HepG2 (cell line): ENCODE measurements around the gene NSMF. TPM values are rescaled to one million over a fixed set of nuclear protein-coding genes. Genes with fewer than 3 reads are reported as not detected.

ENCODE experiments used
- ATAC-seq: fragments of 200-7000 bp; cut with Tn5 transposase; 3 replicates; pipeline ENCODE4 v1.9.1; 2020; ENCODE audit warnings: mild to moderate bottlenecking, moderate library complexity
- BruUV-seq: library from RNA; stranded (reverse); fragments of 400-500 nt; replicated peaks from 2 replicates; lab custom pipeline; 2021; lab: Mats Ljungman, UMichigan
- CTCF ChIA-PET: fragments of 300-600 bp; formaldehyde crosslinking; extraction: SDS; loops from one replicate; lab custom pipeline; 2021; ENCODE audit warnings: low total read pairs, inconsistent platforms, low intra/inter-chr PET ratio; lab: Yijun Ruan, JAX
- POLR2A ChIA-PET: fragments of 350-600 bp; sonication (Branson Sonifier 250); formaldehyde crosslinking; loops from one replicate; lab custom pipeline; 2020; ENCODE audit warnings: antibody characterized with exemption, inconsistent platforms; lab: Yijun Ruan, JAX
- DNase-seq: peaks from one replicate; pipeline ENCODE4 v3.0.0-alpha.2; 2015; ENCODE audit warnings: low spot score
- FAIRE-seq: peaks from 3 replicates; lab custom pipeline; 2011; peaks lifted over from hg19 to GRCh38; lab: Jason Lieb, UNC
- H2AFZ ChIP-seq: one replicate; pipeline ENCODE4 v1.6.1; 2011; ENCODE audit warnings: low read length, inconsistent platforms
- H3K27ac ChIP-seq: fragments of 300-600 bp; 3 replicates; pipeline ENCODE4 v1.8.0; 2011; ENCODE audit warnings: mixed run types, mild to moderate bottlenecking, mixed read lengths, low read length, inconsistent platforms; ENCODE audit not compliant: insufficient read depth; ENCODE audit errors: extremely low read length
- H3K27me3 ChIP-seq, 2 experiments: fragments of 200-600 bp in 1 of 2; 2 replicates in 1 of 2; 3 replicates in 1 of 2; pipeline versions ENCODE4 v1.6.0 to v1.8.0; 2011; ENCODE audit warnings: low read length in 2 of 2, mild to moderate bottlenecking in 2 of 2, moderate library complexity in 2 of 2, inconsistent platforms in 1 of 2; ENCODE audit not compliant: insufficient read depth in 2 of 2, control insufficient read depth in 1 of 2
- H3K36me3 ChIP-seq, 2 experiments: fragments of 200-600 bp in 1 of 2; replicated peaks in 1 of 2; 2 replicates in 1 of 2; 3 replicates in 1 of 2; pipeline versions ENCODE4 v1.5.1 to v1.8.0; 2011; ENCODE audit warnings: low read length in 2 of 2, inconsistent platforms in 1 of 2; ENCODE audit not compliant: insufficient read depth in 2 of 2, control insufficient read depth in 1 of 2
- H3K4me1 ChIP-seq: 2 replicates; pipeline ENCODE4 v1.5.1; 2012; ENCODE audit warnings: low read length, inconsistent platforms; ENCODE audit not compliant: insufficient read depth
- H3K4me2 ChIP-seq: 2 replicates; pipeline ENCODE4 v1.6.0; 2011; ENCODE audit warnings: low read depth, low read length, inconsistent platforms
- H3K4me3 ChIP-seq, 3 experiments: fragments of 200-600 bp in 1 of 3; sonication (generic), shearing (Covaris generic) in 1 of 3; replicated peaks in 1 of 3; 2 replicates each; pipeline ENCODE4 v1.5.1; 2011 to 2016; ENCODE audit warnings: low read length in 3 of 3, inconsistent platforms in 2 of 3, low read depth in 2 of 3, mild to moderate bottlenecking in 2 of 3, control low read depth in 1 of 3, mixed read lengths in 1 of 3; ENCODE audit not compliant: insufficient read depth in 1 of 3
- H3K79me2 ChIP-seq: one replicate; pipeline ENCODE4 v1.6.1; 2011; ENCODE audit warnings: low read length, inconsistent platforms; ENCODE audit not compliant: insufficient read depth
- H3K9ac ChIP-seq: 2 replicates; pipeline ENCODE4 v1.6.0; 2011; ENCODE audit warnings: mild to moderate bottlenecking, low read depth, low read length, inconsistent platforms; ENCODE audit not compliant: insufficient read depth
- H3K9me3 ChIP-seq: 2 replicates; pipeline ENCODE4 v1.5.1; 2012; ENCODE audit warnings: mild to moderate bottlenecking, low read length
- H4K20me1 ChIP-seq: 2 replicates; pipeline ENCODE4 v1.6.0; 2011; ENCODE audit warnings: inconsistent platforms, mild to moderate bottlenecking, low read length, moderate library complexity; ENCODE audit not compliant: insufficient read depth
- HNRNPLL ChIP-seq: fragments of 200-400 bp; formaldehyde crosslinking; IDR thresholded peaks from 2 replicates; pipeline ENCODE4 v1.6.1; 2017; ENCODE audit warnings: mild to moderate bottlenecking, low read depth, low read length; ENCODE audit not compliant: poor library complexity, severe bottlenecking
- RBFOX2 ChIP-seq: fragments of 200-400 bp; formaldehyde crosslinking; IDR thresholded peaks from 2 replicates; pipeline ENCODE4 v1.6.1; 2017; ENCODE audit warnings: low read depth, mild to moderate bottlenecking, low read length
- TRIM24 ChIP-seq: sonication (generic); formaldehyde crosslinking; IDR thresholded peaks from 2 replicates; pipeline ENCODE4 v1.8.0; 2022; ENCODE audit warnings: mild to moderate bottlenecking, missing genetic modification reagents
- WIZ ChIP-seq: sonication (generic); formaldehyde crosslinking; IDR thresholded peaks from 2 replicates; pipeline ENCODE4 v1.5.1; 2020; ENCODE audit warnings: mild to moderate bottlenecking, missing genetic modification reagents
- ZNF343 ChIP-seq: sonication (generic); formaldehyde crosslinking; IDR thresholded peaks from 2 replicates; pipeline ENCODE4 v1.4.0; 2020; ENCODE audit warnings: mild to moderate bottlenecking, missing genetic modification reagents
- ZNF614 ChIP-seq: IDR thresholded peaks from 2 replicates; pipeline ENCODE4 v1.6.1; 2018; ENCODE audit warnings: missing biosample characterization, missing genetic modification reagents, inconsistent platforms, borderline replicate concordance
- WGBS: methylation state at CpG from one replicate; pipeline ENCODE4 v1.1.6; 2017; ENCODE audit warnings: low lambda C conversion rate; 5-methylcytosine and 5-hydroxymethylcytosine counted together
- in situ Hi-C: cut with HindIII; loops from 2 replicates; pipeline ENCODE4 v1.10.0; 2017; ENCODE audit warnings: low pct_unique_long_range_greater_than_20kb; ENCODE audit not compliant: extremely low pct_ligation_motif_present
- intact Hi-C: fragments of 100-400 bp; cut with micrococcal nuclease; formaldehyde crosslinking; loops from one replicate; pipeline ENCODE4 v1.10.0; 2022; ENCODE audit not compliant: unreplicated experiment
- polyA plus RNA-seq, 8 experiments: library from polyadenylated mRNA; depleted of rRNA in 3 of 8; stranded (reverse) in 7 of 8; unstranded in 1 of 8; fragments of >200 nt; fragmentation: Illumina TruSeq in 4 of 8; extraction: Trizol in 4 of 8; gene quantifications; 2 replicates each; pipeline versions ENCODE4 v1.2.1 to v1.2.3, GENCODE V29; 2011 to 2016; ENCODE audit warnings: low read depth in 4 of 8, missing spikeins in 1 of 8, mixed read lengths in 1 of 8; ENCODE audit not compliant: insufficient read depth in 1 of 8
- total RNA-seq, 5 experiments: library from RNA; depleted of rRNA; stranded (reverse); fragments of >200 nt; fragmentation: Illumina TruSeq; extraction: Trizol; gene quantifications; 2 replicates each; pipeline ENCODE4 v1.2.3, GENCODE V29; 2016; ENCODE audit warnings: low read depth in 1 of 5
- TF ChIP-seq, protein P1 (sequence below): sonication (generic); formaldehyde crosslinking; IDR thresholded peaks from 2 replicates; pipeline ENCODE4 v1.5.1; 2020; ENCODE audit warnings: mild to moderate bottlenecking, missing genetic modification reagents, moderate library complexity

NSMF gene
- total and polyA plus RNA-seq, 2 of the 13 experiments (the other 11 are each of a cell fraction or from before 2014, with no cell fraction given), result 44.3 to 183 TPM

DNA sequence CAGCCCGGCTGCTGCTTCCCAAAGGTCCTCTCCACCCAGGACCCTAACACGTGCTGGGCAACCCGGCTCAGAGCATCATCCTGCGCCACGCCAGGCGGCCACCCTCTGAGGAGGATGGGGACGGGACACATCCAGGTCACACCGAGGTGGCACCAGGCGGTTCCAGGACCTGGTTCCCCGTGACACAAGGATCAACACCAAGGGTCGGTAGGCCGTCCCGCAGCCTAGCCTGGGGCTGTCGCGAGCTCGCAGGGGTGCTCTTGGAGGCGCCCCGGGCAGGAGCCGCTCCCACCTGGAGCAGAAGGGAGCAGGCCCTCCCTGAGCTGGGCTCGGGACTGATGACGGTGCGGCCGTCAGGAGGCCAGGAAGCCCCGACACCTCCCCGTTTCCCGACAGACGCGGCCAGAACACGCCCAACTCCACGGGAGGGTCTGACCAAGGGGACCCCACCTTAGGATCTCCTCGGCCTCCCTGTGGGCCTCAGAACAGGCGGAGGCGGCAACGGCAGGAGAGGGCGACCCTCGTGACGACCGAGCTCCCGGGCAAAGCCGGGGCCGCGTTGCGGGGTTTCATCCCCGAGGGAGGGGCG lies 42.5 kb downstream of the NSMF start:
- Histone ChIP-seq H3K27ac (no peak overlapping the region), H3K9me3 (no peaks in the 10 kb centered on the region), H4K20me1 (no peaks in the 10 kb centered on the region), H3K36me3 (no peaks in the 10 kb centered on the region), H3K9ac (no peak overlapping the region), H2AFZ (no peak overlapping the region), H3K27me3 (no peaks in the 10 kb centered on the region), H3K4me3 (no peak overlapping the region), H3K79me2 (peaks cover 8% of the 10 kb centered on the region), H3K4me2 (no peak overlapping the region), H3K4me1 (peaks cover 10% of the 10 kb centered on the region)
- FAIRE-seq (no peak), ATAC-seq (no peak), DNase-seq (no peak)
- BruUV-seq, result no TSS peak
- no peak for TF ChIP-seq TRIM24 (CRISPR knock-in tag)
- 0 out of 2 replicates have a peak, but pooled peaks have one; percentile 14 for TF ChIP-seq RBFOX2
- TF ChIP-seq HNRNPLL, result peak; percentile 20
- TF ChIP-seq, protein P1, sequence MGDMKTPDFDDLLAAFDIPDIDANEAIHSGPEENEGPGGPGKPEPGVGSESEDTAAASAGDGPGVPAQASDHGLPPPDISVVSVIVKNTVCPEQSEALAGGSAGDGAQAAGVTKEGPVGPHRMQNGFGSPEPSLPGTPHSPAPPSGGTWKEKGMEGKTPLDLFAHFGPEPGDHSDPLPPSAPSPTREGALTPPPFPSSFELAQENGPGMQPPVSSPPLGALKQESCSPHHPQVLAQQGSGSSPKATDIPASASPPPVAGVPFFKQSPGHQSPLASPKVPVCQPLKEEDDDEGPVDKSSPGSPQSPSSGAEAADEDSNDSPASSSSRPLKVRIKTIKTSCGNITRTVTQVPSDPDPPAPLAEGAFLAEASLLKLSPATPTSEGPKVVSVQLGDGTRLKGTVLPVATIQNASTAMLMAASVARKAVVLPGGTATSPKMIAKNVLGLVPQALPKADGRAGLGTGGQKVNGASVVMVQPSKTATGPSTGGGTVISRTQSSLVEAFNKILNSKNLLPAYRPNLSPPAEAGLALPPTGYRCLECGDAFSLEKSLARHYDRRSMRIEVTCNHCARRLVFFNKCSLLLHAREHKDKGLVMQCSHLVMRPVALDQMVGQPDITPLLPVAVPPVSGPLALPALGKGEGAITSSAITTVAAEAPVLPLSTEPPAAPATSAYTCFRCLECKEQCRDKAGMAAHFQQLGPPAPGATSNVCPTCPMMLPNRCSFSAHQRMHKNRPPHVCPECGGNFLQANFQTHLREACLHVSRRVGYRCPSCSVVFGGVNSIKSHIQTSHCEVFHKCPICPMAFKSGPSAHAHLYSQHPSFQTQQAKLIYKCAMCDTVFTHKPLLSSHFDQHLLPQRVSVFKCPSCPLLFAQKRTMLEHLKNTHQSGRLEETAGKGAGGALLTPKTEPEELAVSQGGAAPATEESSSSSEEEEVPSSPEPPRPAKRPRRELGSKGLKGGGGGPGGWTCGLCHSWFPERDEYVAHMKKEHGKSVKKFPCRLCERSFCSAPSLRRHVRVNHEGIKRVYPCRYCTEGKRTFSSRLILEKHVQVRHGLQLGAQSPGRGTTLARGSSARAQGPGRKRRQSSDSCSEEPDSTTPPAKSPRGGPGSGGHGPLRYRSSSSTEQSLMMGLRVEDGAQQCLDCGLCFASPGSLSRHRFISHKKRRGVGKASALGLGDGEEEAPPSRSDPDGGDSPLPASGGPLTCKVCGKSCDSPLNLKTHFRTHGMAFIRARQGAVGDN (CRISPR knock-in tag), result no peak
- no peak for TF ChIP-seq WIZ (CRISPR knock-in tag)
- no peak for TF ChIP-seq ZNF614 (CRISPR knock-in tag)
- TF ChIP-seq ZNF343 (CRISPR knock-in tag), result no peak
- POLR2A ChIA-PET, result no interaction called here
- in situ Hi-C loops, result no loop called here
- intact Hi-C loops, result no loop called here
- CTCF ChIA-PET, result no interaction called here
- 94% methylated on average over 33 of the region's 45 CpGs for WGBS
